CMK (cell line): Measurements from ENCODE around the gene CTTN.

Experiments used
- DNase-seq: peaks from one replicate; pipeline ENCODE4 v3.0.0-alpha.2; 2010; ENCODE audit warnings: low read depth

Gene CTTN

DNA sequence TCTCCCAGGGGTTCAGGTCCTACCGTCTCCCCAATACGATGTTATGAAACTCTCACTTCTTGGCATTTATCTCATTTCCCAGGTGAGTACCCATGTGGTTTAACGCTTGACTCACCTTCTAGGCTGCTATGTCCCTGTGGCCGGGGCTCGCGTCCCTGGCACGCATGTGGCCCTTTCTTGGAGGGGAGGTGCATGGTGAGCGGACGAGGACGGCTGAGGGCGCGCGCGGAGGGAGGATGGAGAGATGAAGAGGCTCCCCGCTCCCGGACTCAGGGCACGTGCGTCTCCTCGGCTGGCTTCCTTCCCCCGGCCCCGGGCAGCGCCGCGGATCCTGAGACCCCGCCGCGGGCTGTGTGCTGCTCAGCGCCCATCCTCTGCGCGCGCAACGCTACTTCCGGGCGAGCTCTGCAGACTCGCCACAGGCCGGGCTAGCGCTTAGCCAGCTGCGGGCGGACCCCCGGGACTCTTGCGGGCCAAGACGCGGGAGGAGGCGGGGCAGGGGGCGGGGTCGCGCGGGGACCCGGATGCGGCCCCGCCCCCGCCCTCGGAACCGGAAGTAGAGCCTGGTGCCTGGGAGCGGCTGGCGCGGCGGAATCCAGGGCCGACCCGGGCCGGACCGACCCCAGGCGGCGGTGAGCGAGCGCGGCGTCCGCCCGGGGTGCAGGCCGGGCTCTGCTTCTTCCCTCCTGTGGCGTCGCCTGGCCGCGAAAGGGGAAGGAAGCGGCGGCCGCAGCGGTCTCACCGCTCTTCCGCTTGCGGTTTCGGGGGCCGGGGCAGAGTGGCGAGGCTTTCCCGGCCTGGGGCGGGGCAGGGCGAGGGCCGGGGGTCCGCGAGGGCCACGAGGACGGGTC lies at the start of gene CTTN:
TSS of gene CTTN (plus strand) at position 547 of the 851 bp plus-strand sequence. CDS start 8,769 bp downstream, outside the sequence.
- peak; percentile 74 for DNase-seq

DNA sequence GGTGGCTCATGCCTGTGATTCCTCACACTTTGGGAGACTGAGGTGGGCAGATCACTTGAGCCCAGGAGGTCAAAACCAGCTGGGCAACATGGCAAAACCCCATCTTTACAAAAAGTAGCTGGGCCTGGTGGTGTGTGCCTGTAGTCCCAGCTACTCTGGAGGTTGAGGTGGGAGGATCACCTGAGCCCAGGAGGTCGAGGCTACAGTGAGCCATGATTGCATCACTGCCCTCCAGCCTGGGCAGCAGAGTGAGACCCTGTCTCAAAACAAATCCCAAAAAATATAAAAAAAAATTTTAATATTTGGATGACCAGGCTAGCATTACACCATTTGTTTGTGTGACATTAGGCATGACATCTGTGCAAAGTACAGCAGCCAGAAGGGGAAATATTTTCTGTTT lies 49.7 kb upstream of the CTTN start:
- no peak for DNase-seq

DNA sequence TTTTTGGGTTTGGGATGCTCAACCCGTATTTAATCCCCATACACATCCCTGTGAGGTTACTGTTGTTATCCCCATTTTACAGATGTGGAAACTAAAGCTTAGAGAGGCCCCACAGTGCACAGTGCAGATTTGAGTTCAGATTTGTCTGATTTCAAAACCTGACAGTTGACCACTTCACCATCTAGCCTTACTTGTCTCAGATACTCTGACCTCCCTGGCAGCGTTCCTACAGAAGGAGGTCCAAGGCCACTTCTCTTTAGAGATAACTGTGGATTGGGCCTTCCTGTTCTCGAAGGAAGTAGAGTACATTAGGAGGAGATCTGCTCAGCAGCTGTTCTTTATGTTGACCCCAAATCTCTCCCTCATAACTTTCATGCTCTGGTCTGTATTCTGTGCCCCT lies 46.7 kb upstream of the CTTN start:
- DNase-seq, result no peak

DNA sequence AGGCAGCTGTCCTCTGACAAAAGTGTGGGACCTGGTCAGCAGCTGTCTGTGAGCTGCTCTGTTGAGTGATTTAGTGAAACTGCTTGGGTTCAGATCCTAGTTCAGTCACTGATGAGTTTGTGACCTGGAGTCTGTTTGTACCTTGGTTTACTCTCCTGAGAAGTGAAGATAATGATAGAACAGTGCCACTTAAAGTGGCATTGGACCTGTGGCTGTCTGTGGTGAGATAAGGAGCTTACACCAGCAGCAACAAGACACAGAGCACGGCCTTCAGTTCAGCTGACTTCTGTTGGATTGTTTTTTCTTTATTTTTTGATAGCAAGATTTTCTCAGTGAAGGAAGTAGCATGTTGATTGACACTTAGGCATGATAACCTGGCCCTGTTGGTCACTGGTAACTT lies 46.2 kb upstream of the CTTN start:
- DNase-seq, result no peak

DNA sequence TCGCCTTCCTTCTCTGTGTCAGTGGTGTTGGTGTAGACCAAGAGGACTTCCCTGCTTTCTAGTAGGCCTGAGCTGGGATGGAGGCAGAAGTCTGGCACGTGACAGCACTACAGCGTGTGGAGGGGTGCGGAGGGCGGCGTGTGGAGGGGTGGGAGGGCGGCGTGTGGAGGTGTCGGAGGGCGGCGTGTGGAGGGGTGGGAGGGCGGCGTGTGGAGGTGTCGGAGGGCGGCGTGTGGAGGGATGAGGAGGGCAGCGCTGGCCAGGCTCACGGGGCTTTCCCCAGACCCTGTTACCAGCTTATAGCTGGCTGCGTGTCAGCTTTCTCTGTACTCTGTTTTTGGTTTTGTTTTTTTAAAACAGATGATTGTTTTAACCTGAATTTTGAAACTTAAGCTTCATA lies 45.7 kb upstream of the CTTN start:
- DNase-seq, result no peak

DNA sequence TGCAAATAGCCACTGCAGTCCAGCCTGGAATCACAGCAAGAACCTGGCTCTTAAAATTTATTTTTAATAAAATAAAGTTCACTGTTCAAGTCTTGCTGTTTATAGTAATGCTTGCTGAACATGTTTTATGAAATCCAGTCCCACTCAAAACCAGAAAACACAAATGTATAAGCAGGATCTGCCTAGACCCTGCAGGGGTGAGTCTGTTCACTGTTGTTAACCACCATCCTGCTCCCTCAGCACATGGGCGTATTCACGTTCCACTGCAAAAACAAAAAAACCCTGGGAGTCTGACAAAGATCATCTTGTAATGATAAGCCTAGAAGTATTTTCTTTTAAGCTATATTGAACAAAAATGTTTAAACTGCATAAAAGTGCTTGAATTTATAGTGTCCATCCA lies 45.0 kb upstream of the CTTN start:
- DNase-seq, result no peak

DNA sequence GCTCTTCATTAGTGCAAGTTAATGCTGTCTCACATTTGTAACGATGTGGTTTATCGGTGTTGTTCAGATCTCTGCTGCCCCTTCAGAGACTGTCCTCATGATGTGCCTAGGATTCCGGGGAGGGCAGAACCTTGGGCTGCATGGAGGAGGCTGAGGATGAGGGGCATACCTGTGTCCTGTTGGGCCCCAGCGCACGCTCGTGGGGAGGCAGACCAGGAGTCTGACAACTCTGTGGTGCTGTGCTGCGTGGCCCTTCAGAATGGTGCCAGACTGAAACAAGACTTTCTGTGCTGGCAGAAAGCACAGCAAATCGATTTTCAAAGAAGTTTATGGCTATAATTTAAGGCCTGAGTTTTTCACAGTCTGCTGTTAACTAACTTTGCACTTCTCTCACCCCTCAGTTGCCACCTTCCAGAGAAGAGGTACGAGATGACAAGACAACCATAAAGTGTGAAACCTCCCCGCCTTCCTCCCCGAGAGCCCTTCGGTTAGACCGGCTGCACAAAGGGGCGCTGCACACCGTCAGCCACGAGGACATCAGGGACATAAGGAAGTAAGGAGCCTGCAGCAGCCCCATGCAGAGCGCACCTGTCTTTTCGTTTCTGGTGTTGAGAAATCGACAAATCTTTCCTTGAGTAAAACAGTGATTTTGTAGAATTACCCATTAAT lies 44.3 kb upstream of the CTTN start:
- DNase-seq, result no peak

DNA sequence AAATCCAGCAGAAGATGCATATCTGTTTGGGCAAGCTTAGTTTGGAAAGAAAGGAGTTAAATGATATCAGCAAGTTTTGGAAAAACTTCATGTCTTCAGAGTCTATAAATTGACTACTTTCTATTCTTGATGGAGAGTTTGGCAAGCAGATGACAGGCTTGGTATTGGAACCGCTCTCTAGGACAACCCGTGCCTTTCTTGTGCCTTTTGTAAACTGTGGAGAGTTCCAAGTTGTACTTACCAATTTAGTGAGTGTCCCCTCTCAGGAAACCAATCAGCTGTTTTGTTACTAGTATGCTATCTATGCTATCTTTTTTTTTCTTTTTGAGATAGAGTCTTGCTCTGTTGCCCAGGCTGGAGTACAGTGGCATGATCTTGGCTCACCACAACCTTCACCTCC lies 43.7 kb upstream of the CTTN start:
- DNase-seq, result no peak

DNA sequence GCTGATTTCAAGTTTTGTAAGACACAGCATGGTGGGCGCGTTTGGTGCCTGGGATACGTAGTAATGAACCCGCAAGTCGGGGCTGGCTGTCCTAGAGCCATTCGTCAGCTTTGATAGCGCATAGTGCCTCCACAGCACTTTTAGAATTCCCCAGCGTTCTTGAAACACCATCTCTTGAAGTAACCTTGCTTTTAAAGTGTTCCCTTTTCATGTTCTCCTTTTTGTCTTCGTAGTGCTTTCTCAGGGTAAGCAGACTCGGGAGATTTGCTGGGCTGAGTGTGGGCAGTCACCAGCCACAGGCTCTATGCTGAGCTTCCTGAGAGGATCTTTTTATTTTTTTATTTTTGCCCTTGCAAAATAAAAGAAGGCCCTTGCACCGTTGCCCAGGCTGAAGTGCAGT lies 39.6 kb upstream of the CTTN start:
- DNase-seq, result no peak

DNA sequence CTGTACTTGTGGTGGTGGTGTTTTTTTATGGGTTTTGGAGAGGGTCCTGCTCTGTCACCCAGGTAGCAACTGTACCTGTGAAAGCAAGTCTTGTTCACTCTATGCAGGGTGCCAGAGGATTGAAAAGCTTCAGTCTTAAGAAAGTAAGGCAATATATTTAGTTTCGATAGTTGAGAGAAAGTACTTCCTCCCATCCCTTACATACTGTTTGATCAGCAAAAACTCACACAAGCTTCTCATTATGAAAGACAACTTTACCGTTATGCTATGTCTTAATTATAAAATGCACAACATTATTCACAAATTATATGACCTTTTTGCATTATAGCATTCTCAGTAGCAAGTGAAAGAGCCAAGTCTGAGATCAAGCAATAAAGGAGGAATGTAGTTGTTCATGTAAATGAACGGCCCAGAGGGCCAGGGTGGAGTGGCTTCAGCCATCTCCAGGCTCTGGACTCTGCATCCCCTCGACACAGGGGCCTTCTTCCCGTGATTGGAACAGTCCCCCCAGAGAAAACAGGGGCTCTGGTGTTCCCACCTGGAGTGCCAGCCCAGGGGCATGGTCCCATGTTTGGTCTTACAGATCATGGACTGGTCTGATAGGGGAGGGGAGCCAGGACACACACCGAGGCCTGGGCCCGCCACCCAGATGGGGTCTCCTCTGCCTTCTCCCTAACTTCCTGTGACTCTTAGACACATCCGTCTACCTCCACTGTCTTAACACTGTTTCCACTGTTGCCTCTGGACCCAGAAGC lies 38.7 kb upstream of the CTTN start:
- DNase-seq, result no peak

DNA sequence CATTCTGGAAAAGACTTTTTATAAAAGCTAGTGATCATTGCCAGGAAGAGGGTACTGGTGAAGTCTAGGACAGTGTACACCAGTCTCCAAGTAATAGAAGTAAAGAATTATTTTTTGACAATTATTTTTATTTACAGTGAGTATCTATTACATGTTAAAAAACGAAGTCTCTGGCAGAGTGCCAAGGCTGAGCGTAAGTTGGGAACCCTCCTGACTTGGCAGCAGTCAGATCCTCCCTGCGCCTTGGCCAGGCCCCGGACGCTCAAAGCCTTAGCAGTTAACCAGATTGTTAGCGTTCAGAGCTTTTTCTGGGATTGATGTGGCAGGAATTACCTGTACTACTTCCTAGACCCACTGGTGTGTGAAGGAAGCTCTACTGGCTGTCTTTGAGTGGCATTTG lies 38.1 kb upstream of the CTTN start:
- no peak for DNase-seq

DNA sequence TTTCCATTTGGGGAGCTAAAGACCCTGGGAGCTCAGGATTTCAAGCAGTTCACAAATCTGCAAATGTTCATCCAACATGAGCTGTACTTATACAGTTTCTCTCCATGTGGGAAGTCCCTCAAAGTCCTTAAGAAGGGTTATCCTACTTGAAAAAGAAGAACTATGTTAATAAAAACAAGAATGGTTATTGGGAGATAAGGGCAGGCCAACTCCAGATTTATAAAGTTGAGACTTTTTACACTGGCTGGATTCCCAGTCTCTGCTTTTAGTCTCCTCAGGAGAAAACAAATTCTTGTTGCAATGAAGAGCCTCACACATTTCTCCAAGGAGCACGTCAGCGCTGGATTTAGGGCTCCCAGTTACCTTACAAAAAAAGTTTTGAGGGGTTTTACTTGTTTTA lies 34.2 kb upstream of the CTTN start:
- DNase-seq, result no peak

DNA sequence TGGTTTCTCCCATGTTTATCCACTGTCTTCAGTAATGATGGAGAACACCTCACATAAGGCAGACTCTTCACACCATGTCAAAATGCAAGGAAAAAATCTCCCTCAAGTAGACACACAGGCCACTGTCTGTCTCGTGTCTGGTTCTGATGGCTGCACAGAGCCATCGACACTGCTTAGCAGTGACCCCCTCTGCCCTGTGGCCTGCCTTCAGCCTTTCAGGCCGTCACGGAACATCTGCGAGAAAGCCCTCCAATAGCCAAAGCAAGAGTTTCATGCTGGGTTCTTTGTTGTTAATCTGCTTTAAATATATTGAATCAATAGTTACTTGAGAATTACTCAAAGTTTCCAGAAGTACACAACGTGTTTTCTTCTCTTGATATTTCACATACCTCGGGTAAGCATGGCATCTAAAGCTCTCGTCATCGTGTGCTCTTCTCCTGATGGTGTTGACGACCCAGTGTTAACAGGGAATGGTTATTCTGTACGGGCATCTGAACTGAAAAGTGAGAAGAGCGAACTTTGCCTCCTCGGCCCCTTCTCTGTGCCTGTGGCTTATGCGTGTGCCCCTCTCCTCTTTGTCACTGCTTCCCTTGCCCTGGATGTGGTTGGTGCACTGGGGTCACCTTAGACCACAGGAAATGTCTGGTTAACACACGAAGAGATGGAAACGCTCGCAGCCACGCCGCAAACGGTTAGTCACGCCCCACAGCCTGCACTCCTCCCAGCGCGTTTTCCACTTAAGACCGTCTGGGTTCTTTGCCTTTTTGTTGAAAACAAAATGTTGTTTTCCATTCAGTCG lies 33.4 kb upstream of the CTTN start:
- DNase-seq, result peak; percentile 60

DNA sequence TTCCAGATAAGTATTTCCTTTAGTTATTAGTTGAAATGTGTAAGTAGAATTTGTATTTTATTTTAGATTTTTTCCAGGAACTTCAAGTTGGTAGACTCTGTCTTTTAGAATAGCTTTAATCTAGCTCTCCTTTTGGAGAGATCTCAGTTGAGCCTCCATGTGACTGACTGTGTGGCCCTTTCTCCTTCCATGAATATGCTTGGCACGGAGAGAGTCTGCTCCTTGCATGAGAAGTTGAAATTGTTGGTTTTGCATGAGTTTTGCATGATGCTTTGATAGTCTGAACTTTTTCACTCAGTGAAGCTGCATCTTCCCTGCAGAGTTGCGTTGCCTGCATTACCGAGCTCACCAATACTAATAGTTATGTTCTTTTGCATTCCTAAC lies 32.8 kb upstream of the CTTN start:
- DNase-seq, result no peak

DNA sequence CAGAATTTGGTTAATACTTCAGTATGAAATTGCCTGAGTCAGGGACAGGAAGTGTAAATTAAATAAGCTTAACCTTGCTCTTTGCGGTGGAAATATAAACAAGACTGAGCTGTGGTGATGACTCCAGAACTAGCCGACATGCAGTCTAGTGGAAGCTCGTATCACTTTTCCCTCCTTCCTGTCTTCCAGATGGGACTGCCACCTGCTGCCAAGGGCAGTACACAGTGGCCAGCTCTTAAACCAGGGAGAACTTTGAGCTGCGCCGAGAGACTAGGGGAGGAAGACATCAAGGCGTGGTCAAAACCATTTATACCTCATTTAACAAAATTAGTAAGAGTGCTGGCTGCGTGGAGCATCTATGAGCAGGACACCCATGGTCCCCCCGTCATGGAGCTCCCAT lies 31.3 kb upstream of the CTTN start:
- DNase-seq, result no peak

DNA sequence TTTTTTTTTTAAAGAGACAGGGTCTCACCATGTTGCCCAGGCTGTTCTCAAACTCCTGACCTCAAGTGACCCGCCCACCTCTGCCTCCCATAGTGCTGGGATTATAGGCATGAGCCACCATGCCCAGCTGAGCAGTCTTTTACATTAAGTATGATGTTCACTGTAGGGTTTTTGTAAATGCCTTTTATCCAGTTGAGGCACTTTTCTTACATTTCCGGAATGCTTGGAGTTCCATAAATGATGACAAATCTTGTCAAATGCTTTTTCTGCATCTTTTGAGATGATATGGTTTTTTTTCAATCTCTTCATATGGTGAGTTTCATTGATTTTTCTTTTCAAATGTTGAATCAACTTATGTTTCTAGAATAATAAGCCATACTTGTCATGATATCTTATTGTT lies 29.4 kb upstream of the CTTN start:
- DNase-seq, result no peak

DNA sequence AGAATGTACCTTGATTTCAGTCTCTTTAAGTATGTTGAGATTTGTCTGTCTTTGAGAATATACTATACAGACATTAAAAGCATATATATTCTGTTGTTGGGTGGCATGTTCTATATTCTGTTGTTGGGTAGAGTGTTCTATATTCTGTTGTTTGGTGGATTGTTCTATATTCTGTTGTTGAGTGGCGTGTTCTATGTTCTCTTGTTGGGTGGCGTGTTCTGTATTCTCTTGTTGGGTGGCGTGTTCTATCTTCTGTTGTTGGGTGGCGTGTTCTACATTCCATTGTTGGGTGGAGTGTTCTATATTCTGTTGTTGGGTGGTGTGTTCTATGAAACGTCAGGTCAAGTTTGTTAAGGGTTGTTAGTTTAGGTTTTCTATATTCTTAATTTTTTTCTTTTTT lies 27.1 kb upstream of the CTTN start:
- no peak for DNase-seq

DNA sequence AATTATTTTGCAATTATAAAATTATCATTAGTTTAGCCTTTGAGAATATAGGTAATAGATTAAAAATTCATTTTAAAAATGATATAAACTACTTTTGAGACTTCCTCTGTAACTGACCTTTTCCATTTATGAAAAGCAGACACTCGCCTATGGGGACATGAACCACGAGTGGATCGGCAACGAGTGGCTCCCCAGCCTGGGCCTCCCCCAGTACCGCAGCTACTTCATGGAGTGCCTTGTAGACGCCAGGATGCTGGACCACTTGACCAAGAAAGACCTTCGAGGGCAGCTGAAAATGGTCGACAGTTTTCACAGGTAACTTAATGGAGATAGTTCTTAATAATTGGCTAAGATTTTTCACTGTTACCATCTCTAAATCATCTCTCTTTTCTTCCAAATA lies 26.3 kb upstream of the CTTN start:
- no peak for DNase-seq

DNA sequence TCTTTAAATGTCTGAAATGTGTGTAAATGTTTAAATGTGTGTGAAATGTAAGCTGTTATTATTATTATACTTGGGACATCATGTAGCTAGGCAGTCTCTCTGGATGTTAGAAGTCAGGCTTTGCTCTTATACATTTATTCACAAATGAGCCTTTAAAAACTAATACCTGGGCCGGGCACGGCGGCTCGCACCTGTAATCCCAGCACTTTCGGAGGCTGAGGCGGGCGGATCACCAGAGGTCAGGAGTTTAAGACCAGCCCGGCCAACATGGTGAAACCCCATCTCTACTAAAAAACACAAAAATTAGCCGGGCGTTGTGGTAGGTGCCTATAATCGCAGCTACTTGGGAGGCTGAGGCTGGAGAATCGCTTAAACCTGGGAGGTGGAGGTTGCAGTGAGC lies 21.7 kb upstream of the CTTN start:
- no peak for DNase-seq

DNA sequence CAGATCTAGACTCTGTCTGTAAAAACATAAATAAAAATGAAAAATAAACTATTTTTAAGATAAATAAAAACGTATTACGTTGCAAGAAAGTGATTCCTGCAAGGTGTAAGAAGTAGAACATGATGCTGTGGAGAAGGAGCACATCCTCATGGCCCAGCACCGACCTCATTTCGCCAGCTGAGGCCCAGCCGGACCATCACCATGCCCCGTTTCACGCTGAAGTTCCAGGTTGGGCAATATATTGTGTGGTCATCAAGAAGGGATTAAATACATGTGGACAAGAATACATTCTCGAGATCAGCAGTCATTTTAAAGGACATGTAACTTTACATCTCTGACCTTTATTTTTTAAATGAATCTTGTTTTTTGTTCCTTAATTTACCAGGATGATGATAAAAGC lies 20.7 kb upstream of the CTTN start:
- DNase-seq, result no peak

DNA sequence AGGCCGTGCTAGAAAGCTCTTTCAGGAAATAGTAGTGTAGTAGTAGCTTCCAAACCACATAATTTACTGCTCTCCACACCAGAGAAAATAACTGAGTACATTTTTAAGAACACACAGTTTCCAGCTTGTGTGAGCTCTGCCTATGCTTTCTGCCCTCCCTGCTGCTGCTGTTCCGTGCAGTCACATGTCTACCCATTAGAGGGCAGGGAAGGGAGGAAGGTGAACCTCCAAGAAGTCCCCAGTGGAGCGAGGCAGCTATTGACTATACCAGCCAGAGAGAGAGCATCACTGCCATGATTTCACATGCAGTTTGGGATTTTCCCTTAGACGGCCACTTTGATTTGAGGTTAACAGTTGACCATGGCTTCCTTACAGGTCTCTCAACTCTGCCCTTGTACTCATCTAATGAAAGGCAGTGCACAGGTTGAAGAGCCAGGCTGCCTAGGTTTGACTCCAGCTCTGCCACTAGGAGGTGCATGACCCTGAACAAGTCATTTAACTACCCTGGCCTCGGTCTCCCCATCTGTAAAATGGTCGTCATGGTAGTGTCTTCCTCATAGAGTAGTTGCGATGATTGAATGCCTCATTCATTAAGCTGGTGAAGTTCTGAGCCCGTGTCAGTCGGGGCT lies 19.7 kb upstream of the CTTN start:
- DNase-seq, result no peak

DNA sequence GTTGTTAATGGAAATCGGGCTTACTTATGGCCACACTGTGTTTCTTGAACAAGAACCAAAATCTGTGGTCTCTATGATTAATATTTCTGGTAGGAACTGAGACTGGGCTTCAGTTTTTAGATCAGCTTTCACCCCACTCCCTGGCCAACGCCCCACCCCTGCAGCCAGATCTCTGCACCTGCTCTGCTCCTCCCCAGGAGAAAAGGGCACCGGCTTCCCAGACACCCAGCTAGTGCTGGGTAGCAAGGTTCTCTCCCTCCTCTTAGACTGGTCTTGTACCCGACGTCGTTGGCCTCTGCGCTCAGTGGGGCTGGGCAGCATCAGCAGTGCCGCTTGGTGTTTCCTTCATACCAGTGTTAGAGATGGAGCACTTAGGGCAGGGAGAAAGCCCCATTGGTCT lies 17.0 kb upstream of the CTTN start:
- DNase-seq, result no peak
